ENCODE data around the gene IRAK2. TPM values are rescaled to one million over a fixed set of nuclear protein-coding genes. Genes with fewer than 3 reads are reported as not detected.

IRAK2 gene
- total RNA-seq, 2 donors from 2014 or later, result 0.26 to 0.40 TPM

- Histone ChIP-seq H3K4me1 (ENCODE audit: control insufficient read depth, insufficient read depth, low read length) (no peaks in the 10 kb centered on the region), H3K4me3 (ENCODE audit: low read length) (no peak overlapping the region), H3K9ac (ENCODE audit: extremely low read depth, low read length, poor library complexity, severe bottlenecking) (no peak overlapping the region), H3K27ac (ENCODE audit: low read depth, low read length) (no peak overlapping the region), H3K36me3 (ENCODE audit: control insufficient read depth, insufficient read depth, low read length) (peaks cover 40% of the 10 kb centered on the region), H3K27me3 (ENCODE audit: control insufficient read depth, insufficient read depth, low read length, poor library complexity, severe bottlenecking) (no peaks in the 10 kb centered on the region), H3K9me3 (ENCODE audit: control insufficient read depth, low read length) (no peaks in the 10 kb centered on the region)
- H3K27ac Mint-ChIP-seq, result no peak overlapping the region
- no peak for TF ChIP-seq CTCF (conservative IDR thresholded peaks at IDR 0.05)
- 92 to 94% methylated on average over 8 to 9 of the region's 9 CpGs for WGBS, 2 experiments (ENCODE audit: insufficient coverage in 1 of 2, insufficient read length in 1 of 2)
- no peaks in the 10 kb centered on the region for H3K9me3 Mint-ChIP-seq
- no peak overlapping the region for H3K4me3 Mint-ChIP-seq
- peaks cover 29% of the 10 kb centered on the region for H3K36me3 Mint-ChIP-seq (ENCODE audit: low read depth)
- DNase-seq, result no peak
- peaks cover 25% of the 10 kb centered on the region for H3K4me1 Mint-ChIP-seq
- H3K27me3 Mint-ChIP-seq (ENCODE audit: insufficient read depth), result no peaks in the 10 kb centered on the region
Measured at GRCh38 chr3:10284496-10284895, 119.8 kb downstream of the IRAK2 start.

GRCh38 chr3:10285272-10286132 is 120.8 kb downstream of the IRAK2 start:
- no peaks in the 10 kb centered on the region for H3K9me3 ChIP-seq (ENCODE audit: control insufficient read depth, low read length)
- peaks cover 26% of the 10 kb centered on the region for H3K4me1 Mint-ChIP-seq
- H3K27ac Mint-ChIP-seq, result peak overlapping the region; percentile 77
- H3K36me3 Mint-ChIP-seq (ENCODE audit: low read depth), result peaks cover 19% of the 10 kb centered on the region
- WGBS, 2 experiments (ENCODE audit: insufficient coverage in 1 of 2, insufficient read length in 1 of 2), result 95% methylated on average over 9 to 12 of the region's 12 CpGs
- H3K27me3 ChIP-seq (ENCODE audit: control insufficient read depth, insufficient read depth, low read length, poor library complexity, severe bottlenecking), result no peaks in the 10 kb centered on the region
- no peaks in the 10 kb centered on the region for H3K9me3 Mint-ChIP-seq
- H3K9ac ChIP-seq (ENCODE audit: extremely low read depth, low read length, poor library complexity, severe bottlenecking), result no peak overlapping the region
- no peak for TF ChIP-seq CTCF (conservative IDR thresholded peaks at IDR 0.05)
- peaks cover 38% of the 10 kb centered on the region for H3K36me3 ChIP-seq (ENCODE audit: control insufficient read depth, insufficient read depth, low read length)
- H3K4me3 Mint-ChIP-seq, result no peak overlapping the region
- no peaks in the 10 kb centered on the region for H3K4me1 ChIP-seq (ENCODE audit: control insufficient read depth, insufficient read depth, low read length)
- H3K27ac ChIP-seq (ENCODE audit: low read depth, low read length), result peak overlapping the region; percentile 51
- no peak for DNase-seq
- H3K27me3 Mint-ChIP-seq (ENCODE audit: insufficient read depth), result no peaks in the 10 kb centered on the region
- no peak overlapping the region for H3K4me3 ChIP-seq (ENCODE audit: low read length)

- Histone ChIP-seq H3K9ac (ENCODE audit: extremely low read depth, low read length, poor library complexity, severe bottlenecking) (no peak overlapping the region), H3K9me3 (ENCODE audit: control insufficient read depth, low read length) (no peaks in the 10 kb centered on the region), H3K27me3 (ENCODE audit: control insufficient read depth, insufficient read depth, low read length, poor library complexity, severe bottlenecking) (no peaks in the 10 kb centered on the region), H3K4me3 (ENCODE audit: low read length) (no peak overlapping the region), H3K36me3 (ENCODE audit: control insufficient read depth, insufficient read depth, low read length) (peaks cover 32% of the 10 kb centered on the region), H3K27ac (ENCODE audit: low read depth, low read length) (no peak overlapping the region), H3K4me1 (ENCODE audit: control insufficient read depth, insufficient read depth, low read length) (no peaks in the 10 kb centered on the region)
- 91 to 100% methylated on average over 1 to 5 of the region's 5 CpGs for WGBS, 2 experiments (ENCODE audit: insufficient coverage in 1 of 2, insufficient read length in 1 of 2)
- no peak for TF ChIP-seq CTCF (conservative IDR thresholded peaks at IDR 0.05)
- DNase-seq, result no peak
- Mint-ChIP-seq H3K27me3 (ENCODE audit: insufficient read depth) (no peaks in the 10 kb centered on the region), H3K27ac (peak overlapping the region; percentile 77), H3K9me3 (no peaks in the 10 kb centered on the region), H3K4me3 (no peak overlapping the region), H3K36me3 (ENCODE audit: low read depth) (peaks cover 14% of the 10 kb centered on the region), H3K4me1 (peaks cover 29% of the 10 kb centered on the region)
Measured at GRCh38 chr3:10286133-10286524, 121.4 kb downstream of the IRAK2 start.

Measured in endodermal cell (in vitro differentiated cells).